GM23338 (cell line): ENCODE results near the gene TRAPPC12. TPM values are rescaled to one million over a fixed set of nuclear protein-coding genes. Genes with fewer than 3 reads are reported as not detected.

ENCODE experiments used
- ATAC-seq: fragments of 200-7000 bp; cut with Tn5 transposase; 3 replicates; pipeline ENCODE4 v1.9.1; 2020
- DNase-seq: peaks from one replicate; pipeline ENCODE4 v3.0.0-alpha.2; 2015; ENCODE audit warnings: low spot score
- H2AFZ ChIP-seq: fragments of 200-600 bp; sonication (generic); 2 replicates; pipeline ENCODE4 v1.8.0; 2016; ENCODE audit warnings: antibody characterized with exemption, mild to moderate bottlenecking, moderate library complexity
- H3F3A ChIP-seq: fragments of 200-600 bp; sonication (generic); replicated peaks from 2 replicates; pipeline ENCODE4 v1.8.0; 2017; ENCODE audit warnings: antibody characterized with exemption, mixed run types, low read depth
- H3K27ac ChIP-seq: fragments of 200-600 bp; sonication (generic); 2 replicates; pipeline ENCODE4 v1.6.1; 2016; ENCODE audit warnings: low read depth
- H3K27me3 ChIP-seq: fragments of 200-600 bp; sonication (generic); 2 replicates; pipeline ENCODE4 v1.8.0; 2016; ENCODE audit warnings: mild to moderate bottlenecking, mixed run types, moderate library complexity; ENCODE audit not compliant: insufficient read depth
- H3K36me3 ChIP-seq: fragments of 200-600 bp; sonication (generic); 2 replicates; pipeline ENCODE4 v1.8.0; 2016; ENCODE audit warnings: mild to moderate bottlenecking; ENCODE audit not compliant: insufficient read depth
- H3K4me1 ChIP-seq: fragments of 200-600 bp; sonication (generic); 2 replicates; pipeline ENCODE4 v1.8.0; 2016; ENCODE audit warnings: mild to moderate bottlenecking, moderate library complexity; ENCODE audit not compliant: insufficient read depth
- H3K4me2 ChIP-seq: fragments of 200-600 bp; sonication (generic); 2 replicates; pipeline ENCODE4 v1.7.1; 2017; ENCODE audit warnings: mixed run types
- H3K4me3 ChIP-seq: fragments of 200-600 bp; sonication (generic); 2 replicates; pipeline ENCODE4 v1.6.1; 2016; ENCODE audit warnings: mixed run types
- H3K79me2 ChIP-seq: fragments of 200-600 bp; sonication (generic); replicated peaks from 2 replicates; pipeline ENCODE4 v1.8.0; 2017; ENCODE audit warnings: mild to moderate bottlenecking; ENCODE audit not compliant: insufficient read depth
- H3K9me2 ChIP-seq: fragments of 200-600 bp; sonication (generic); 2 replicates; pipeline ENCODE4 v1.8.0; 2017; ENCODE audit not compliant: insufficient read depth
- H4K20me1 ChIP-seq: fragments of 200-600 bp; sonication (generic); replicated peaks from 2 replicates; pipeline ENCODE4 v1.8.0; 2017; ENCODE audit warnings: mild to moderate bottlenecking; ENCODE audit not compliant: insufficient read depth
- H3K27ac Mint-ChIP-seq: 2 replicates; pipeline ENCODE4 v1.8.0; 2020; ENCODE audit warnings: inconsistent platforms, mild to moderate bottlenecking, moderate library complexity, mixed read lengths
- H3K27me3 Mint-ChIP-seq: 3 replicates; pipeline ENCODE4 v1.8.0; 2022; ENCODE audit warnings: low read depth, mild to moderate bottlenecking, moderate library complexity, mixed read lengths, inconsistent platforms; ENCODE audit not compliant: insufficient read depth, poor library complexity
- H3K36me3 Mint-ChIP-seq: 3 replicates; pipeline ENCODE4 v1.8.0; 2021; ENCODE audit warnings: low read depth, mild to moderate bottlenecking, inconsistent platforms, moderate library complexity, mixed read lengths
- H3K4me1 Mint-ChIP-seq: 3 replicates; pipeline ENCODE4 v1.8.0; 2020; ENCODE audit warnings: mild to moderate bottlenecking, inconsistent platforms, mixed read lengths
- H3K4me3 Mint-ChIP-seq: 3 replicates; pipeline ENCODE4 v1.8.0; 2021; ENCODE audit warnings: moderate library complexity, mild to moderate bottlenecking, inconsistent platforms, mixed read lengths
- H3K9me3 Mint-ChIP-seq: 3 replicates; pipeline ENCODE4 v1.8.0; 2020; ENCODE audit warnings: moderate library complexity, mild to moderate bottlenecking, inconsistent platforms, mixed read lengths
- CREB1 ChIP-seq: fragments of 250-450 bp; sonication (Bioruptor Pico); IDR thresholded peaks from 2 replicates; pipeline ENCODE4 v1.5.0; 2020; ENCODE audit warnings: low read depth, mild to moderate bottlenecking, moderate library complexity
- ETS1 ChIP-seq: IDR thresholded peaks from 2 replicates; pipeline ENCODE4 v1.6.1; 2016; ENCODE audit warnings: antibody characterized with exemption
- EZH2 ChIP-seq: fragments of 200-600 bp; sonication (generic); IDR thresholded peaks from one replicate; pipeline ENCODE4 v1.8.0; 2017; ENCODE audit warnings: antibody characterized with exemption, mild to moderate bottlenecking, low read depth; ENCODE audit not compliant: unreplicated experiment
- EZH2phosphoT487 ChIP-seq: fragments of 200-600 bp; sonication (generic); IDR thresholded peaks from one replicate; pipeline ENCODE4 v1.8.1; 2018; ENCODE audit warnings: antibody characterized with exemption; ENCODE audit not compliant: unreplicated experiment
- JUNB ChIP-seq: IDR thresholded peaks from one replicate; pipeline ENCODE4 v1.6.1; 2016; ENCODE audit warnings: antibody characterized with exemption; ENCODE audit not compliant: unreplicated experiment
- NANOG ChIP-seq: IDR thresholded peaks from 2 replicates; pipeline ENCODE4 v1.6.1; 2016; ENCODE audit warnings: antibody characterized with exemption, borderline replicate concordance
- POLR2AphosphoS5 ChIP-seq: IDR thresholded peaks from 2 replicates; pipeline ENCODE4 v1.6.1; 2016; ENCODE audit warnings: antibody characterized with exemption, low read depth
- REST ChIP-seq: IDR thresholded peaks from one replicate; pipeline ENCODE4 v1.6.1; 2018; ENCODE audit warnings: antibody characterized with exemption; ENCODE audit not compliant: unreplicated experiment
- STAT1 ChIP-seq: IDR thresholded peaks from one replicate; pipeline ENCODE4 v1.6.1; 2016; ENCODE audit warnings: antibody characterized with exemption; ENCODE audit not compliant: unreplicated experiment
- ZNF114 ChIP-seq: fragments of 250-450 bp; sonication (Bioruptor Pico); IDR thresholded peaks from 2 replicates; pipeline ENCODE4 v1.5.0; 2020; ENCODE audit warnings: mild to moderate bottlenecking, moderate library complexity
- ZNF331 ChIP-seq: fragments of 250-450 bp; sonication (Bioruptor Pico); IDR thresholded peaks from 2 replicates; pipeline ENCODE4 v1.5.0; 2020; ENCODE audit warnings: low read depth, mild to moderate bottlenecking, moderate library complexity
- polyA plus RNA-seq: library from polyadenylated mRNA; unstranded; fragments of >200 nt; fragmentation: Nextera tagmentation; extraction: Ambion mirVana; gene quantifications from 2 replicates; pipeline ENCODE4 v1.2.1, GENCODE V29; 2016
- total RNA-seq: library from RNA; depleted of rRNA; stranded (reverse); fragments of >200 nt; shearing (Covaris generic); gene quantifications from 2 replicates; pipeline ENCODE4 v1.2.3, GENCODE V29; 2014
- TF ChIP-seq, protein P1 (sequence below): fragments of 250-450 bp; sonication (Bioruptor Pico); IDR thresholded peaks from 2 replicates; pipeline ENCODE4 v1.5.0; 2020; ENCODE audit warnings: mild to moderate bottlenecking, moderate library complexity
- TF ChIP-seq, protein P2 (sequence below), 2 experiments: fragments of 200-600 bp in 1 of 2; sonication (generic) in 1 of 2; conservative IDR thresholded peaks; 2 replicates each; pipeline versions ENCODE4 v1.5.1 to v1.6.1; 2016 to 2017; ENCODE audit warnings: antibody characterized with exemption in 2 of 2, low read depth in 2 of 2, mild to moderate bottlenecking in 2 of 2, moderate library complexity in 1 of 2

TRAPPC12 gene
- total and polyA plus RNA-seq, 2 experiments from 2014 or later, result 48.9 to 57.7 TPM

GRCh38 chr2:3390041-3390440 is 10.5 kb downstream of the TRAPPC12 start:
- peaks cover 52% of the 10 kb centered on the region for H3K36me3 Mint-ChIP-seq
- H3K27me3 Mint-ChIP-seq, result peaks cover 3% of the 10 kb centered on the region
- TF ChIP-seq REST (no peak), STAT1 (no peak), POLR2AphosphoS5 (no peak), ZNF331 (no peak), ZNF114 (CRISPR knock-in tag) (no peak), EZH2phosphoT487 (no peak), ETS1 (no peak), EZH2 (no peak), JUNB (no peak), CREB1 (no peak), NANOG (no peak)
- TF ChIP-seq, protein P1, sequence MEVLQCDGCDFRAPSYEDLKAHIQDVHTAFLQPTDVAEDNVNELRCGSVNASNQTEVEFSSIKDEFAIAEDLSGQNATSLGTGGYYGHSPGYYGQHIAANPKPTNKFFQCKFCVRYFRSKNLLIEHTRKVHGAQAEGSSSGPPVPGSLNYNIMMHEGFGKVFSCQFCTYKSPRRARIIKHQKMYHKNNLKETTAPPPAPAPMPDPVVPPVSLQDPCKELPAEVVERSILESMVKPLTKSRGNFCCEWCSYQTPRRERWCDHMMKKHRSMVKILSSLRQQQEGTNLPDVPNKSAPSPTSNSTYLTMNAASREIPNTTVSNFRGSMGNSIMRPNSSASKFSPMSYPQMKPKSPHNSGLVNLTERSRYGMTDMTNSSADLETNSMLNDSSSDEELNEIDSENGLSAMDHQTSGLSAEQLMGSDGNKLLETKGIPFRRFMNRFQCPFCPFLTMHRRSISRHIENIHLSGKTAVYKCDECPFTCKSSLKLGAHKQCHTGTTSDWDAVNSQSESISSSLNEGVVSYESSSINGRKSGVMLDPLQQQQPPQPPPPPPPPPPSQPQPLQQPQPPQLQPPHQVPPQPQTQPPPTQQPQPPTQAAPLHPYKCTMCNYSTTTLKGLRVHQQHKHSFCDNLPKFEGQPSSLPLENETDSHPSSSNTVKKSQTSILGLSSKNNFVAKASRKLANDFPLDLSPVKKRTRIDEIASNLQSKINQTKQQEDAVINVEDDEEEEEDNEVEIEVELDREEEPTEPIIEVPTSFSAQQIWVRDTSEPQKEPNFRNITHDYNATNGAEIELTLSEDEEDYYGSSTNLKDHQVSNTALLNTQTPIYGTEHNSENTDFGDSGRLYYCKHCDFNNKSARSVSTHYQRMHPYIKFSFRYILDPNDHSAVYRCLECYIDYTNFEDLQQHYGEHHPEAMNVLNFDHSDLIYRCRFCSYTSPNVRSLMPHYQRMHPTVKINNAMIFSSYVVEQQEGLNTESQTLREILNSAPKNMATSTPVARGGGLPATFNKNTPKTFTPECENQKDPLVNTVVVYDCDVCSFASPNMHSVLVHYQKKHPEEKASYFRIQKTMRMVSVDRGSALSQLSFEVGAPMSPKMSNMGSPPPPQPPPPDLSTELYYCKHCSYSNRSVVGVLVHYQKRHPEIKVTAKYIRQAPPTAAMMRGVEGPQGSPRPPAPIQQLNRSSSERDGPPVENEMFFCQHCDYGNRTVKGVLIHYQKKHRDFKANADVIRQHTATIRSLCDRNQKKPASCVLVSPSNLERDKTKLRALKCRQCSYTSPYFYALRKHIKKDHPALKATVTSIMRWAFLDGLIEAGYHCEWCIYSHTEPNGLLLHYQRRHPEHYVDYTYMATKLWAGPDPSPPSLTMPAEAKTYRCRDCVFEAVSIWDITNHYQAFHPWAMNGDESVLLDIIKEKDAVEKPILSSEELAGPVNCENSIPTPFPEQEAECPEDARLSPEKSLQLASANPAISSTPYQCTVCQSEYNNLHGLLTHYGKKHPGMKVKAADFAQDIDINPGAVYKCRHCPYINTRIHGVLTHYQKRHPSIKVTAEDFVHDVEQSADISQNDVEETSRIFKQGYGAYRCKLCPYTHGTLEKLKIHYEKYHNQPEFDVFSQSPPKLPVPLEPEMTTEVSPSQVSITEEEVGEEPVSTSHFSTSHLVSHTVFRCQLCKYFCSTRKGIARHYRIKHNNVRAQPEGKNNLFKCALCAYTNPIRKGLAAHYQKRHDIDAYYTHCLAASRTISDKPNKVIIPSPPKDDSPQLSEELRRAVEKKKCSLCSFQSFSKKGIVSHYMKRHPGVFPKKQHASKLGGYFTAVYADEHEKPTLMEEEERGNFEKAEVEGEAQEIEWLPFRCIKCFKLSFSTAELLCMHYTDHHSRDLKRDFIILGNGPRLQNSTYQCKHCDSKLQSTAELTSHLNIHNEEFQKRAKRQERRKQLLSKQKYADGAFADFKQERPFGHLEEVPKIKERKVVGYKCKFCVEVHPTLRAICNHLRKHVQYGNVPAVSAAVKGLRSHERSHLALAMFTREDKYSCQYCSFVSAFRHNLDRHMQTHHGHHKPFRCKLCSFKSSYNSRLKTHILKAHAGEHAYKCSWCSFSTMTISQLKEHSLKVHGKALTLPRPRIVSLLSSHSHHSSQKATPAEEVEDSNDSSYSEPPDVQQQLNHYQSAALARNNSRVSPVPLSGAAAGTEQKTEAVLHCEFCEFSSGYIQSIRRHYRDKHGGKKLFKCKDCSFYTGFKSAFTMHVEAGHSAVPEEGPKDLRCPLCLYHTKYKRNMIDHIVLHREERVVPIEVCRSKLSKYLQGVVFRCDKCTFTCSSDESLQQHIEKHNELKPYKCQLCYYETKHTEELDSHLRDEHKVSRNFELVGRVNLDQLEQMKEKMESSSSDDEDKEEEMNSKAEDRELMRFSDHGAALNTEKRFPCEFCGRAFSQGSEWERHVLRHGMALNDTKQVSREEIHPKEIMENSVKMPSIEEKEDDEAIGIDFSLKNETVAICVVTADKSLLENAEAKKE (CRISPR knock-in tag), result no peak
- TF ChIP-seq, protein P2, sequence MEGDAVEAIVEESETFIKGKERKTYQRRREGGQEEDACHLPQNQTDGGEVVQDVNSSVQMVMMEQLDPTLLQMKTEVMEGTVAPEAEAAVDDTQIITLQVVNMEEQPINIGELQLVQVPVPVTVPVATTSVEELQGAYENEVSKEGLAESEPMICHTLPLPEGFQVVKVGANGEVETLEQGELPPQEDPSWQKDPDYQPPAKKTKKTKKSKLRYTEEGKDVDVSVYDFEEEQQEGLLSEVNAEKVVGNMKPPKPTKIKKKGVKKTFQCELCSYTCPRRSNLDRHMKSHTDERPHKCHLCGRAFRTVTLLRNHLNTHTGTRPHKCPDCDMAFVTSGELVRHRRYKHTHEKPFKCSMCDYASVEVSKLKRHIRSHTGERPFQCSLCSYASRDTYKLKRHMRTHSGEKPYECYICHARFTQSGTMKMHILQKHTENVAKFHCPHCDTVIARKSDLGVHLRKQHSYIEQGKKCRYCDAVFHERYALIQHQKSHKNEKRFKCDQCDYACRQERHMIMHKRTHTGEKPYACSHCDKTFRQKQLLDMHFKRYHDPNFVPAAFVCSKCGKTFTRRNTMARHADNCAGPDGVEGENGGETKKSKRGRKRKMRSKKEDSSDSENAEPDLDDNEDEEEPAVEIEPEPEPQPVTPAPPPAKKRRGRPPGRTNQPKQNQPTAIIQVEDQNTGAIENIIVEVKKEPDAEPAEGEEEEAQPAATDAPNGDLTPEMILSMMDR (conservative IDR thresholded peaks at IDR 0.05; ENCODE audit: low read depth in 2 of 2), result no peak
- Histone ChIP-seq H3K27ac (no peak overlapping the region), H3K4me1 (no peaks in the 10 kb centered on the region), H4K20me1 (peaks cover 11% of the 10 kb centered on the region; the same call in 1 of the 2 replicates), H3K4me3 (no peak overlapping the region), H3K9me2 (no peaks in the 10 kb centered on the region), H3K36me3 (peaks cover 32% of the 10 kb centered on the region), H3K79me2 (peaks cover 35% of the 10 kb centered on the region), H2AFZ (no peak overlapping the region), H3K27me3 (no peaks in the 10 kb centered on the region), H3K4me2 (no peak overlapping the region), H3F3A (no peaks in the 10 kb centered on the region)
- no peak for DNase-seq
- peaks cover 3% of the 10 kb centered on the region; the same call in 2 of the 3 replicates for H3K9me3 Mint-ChIP-seq
- peak overlapping the region; percentile 54; the same call in 1 of the 2 replicates for H3K27ac Mint-ChIP-seq
- H3K4me3 Mint-ChIP-seq, result no peak overlapping the region
- no peak for ATAC-seq
- H3K4me1 Mint-ChIP-seq, result no peaks in the 10 kb centered on the region
